GM13976 (cell line): Measurements from ENCODE around the gene C1QTNF5.

Experiments used
- DNase-seq: peaks from one replicate; pipeline ENCODE4 v3.0.0; 2012; ENCODE audit warnings: low spot score
- in situ Hi-C: fragments of 300-500 bp; cut with MboI; formaldehyde crosslinking; loops from one replicate; pipeline ENCODE4 v1.12.0; 2022; ENCODE audit warnings: low sequenced_read_pairs, mixed read lengths, inconsistent platforms; ENCODE audit not compliant: unreplicated experiment
- TF ChIP-seq, protein P1 (sequence below): IDR thresholded peaks from 2 replicates; pipeline ENCODE4 v1.5.1; 2012; ENCODE audit warnings: borderline replicate concordance, mild to moderate bottlenecking; ENCODE audit not compliant: insufficient read depth; ENCODE audit errors: extremely low read depth, missing control alignments, control extremely low read depth

Gene C1QTNF5

DNA sequence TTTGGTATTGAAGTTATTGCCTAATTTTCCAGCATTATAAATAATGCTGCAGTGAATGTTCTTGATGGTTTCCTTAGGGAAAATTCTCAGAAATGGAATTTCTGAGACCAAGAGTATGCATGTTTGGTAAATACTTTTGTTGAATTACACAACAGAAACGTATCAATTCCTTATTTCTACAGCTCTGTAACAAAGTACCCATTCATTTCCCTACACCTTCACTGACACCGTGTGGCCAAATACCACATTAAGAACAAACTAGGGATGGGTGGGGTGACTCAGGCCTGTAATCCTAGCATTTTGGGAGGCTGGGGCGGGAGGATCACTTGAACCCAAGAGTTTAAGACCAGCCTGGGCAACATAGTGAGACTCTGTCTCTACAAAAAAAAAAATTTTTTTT is 45.5 kb downstream of the C1QTNF5 start:
- DNase-seq, result no peak
- TF ChIP-seq, protein P1, sequence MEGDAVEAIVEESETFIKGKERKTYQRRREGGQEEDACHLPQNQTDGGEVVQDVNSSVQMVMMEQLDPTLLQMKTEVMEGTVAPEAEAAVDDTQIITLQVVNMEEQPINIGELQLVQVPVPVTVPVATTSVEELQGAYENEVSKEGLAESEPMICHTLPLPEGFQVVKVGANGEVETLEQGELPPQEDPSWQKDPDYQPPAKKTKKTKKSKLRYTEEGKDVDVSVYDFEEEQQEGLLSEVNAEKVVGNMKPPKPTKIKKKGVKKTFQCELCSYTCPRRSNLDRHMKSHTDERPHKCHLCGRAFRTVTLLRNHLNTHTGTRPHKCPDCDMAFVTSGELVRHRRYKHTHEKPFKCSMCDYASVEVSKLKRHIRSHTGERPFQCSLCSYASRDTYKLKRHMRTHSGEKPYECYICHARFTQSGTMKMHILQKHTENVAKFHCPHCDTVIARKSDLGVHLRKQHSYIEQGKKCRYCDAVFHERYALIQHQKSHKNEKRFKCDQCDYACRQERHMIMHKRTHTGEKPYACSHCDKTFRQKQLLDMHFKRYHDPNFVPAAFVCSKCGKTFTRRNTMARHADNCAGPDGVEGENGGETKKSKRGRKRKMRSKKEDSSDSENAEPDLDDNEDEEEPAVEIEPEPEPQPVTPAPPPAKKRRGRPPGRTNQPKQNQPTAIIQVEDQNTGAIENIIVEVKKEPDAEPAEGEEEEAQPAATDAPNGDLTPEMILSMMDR, result no peak
- in situ Hi-C loops, result no loop called here

DNA sequence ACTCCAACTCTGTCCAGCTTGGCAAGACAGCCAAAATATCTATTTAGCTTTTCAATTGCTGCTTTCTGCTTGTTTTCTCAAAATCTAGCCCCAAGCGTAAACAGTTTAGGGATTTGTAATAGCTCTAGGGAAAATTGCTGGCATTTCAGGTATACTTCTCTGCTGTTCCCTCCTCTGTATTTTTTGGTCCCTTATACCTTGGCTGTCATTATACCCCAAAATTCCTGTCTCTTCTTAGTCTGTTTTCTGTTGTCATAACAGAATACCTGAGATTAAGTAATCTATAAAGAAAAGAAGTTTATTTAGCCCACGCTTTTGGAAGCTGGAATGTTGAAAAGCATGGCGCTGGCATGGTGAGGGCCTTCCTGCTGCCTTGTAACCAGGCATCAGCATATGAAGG is 47.2 kb downstream of the C1QTNF5 start:
- TF ChIP-seq, protein P1, result no peak
- in situ Hi-C loops, result no loop called here
- DNase-seq, result no peak

DNA sequence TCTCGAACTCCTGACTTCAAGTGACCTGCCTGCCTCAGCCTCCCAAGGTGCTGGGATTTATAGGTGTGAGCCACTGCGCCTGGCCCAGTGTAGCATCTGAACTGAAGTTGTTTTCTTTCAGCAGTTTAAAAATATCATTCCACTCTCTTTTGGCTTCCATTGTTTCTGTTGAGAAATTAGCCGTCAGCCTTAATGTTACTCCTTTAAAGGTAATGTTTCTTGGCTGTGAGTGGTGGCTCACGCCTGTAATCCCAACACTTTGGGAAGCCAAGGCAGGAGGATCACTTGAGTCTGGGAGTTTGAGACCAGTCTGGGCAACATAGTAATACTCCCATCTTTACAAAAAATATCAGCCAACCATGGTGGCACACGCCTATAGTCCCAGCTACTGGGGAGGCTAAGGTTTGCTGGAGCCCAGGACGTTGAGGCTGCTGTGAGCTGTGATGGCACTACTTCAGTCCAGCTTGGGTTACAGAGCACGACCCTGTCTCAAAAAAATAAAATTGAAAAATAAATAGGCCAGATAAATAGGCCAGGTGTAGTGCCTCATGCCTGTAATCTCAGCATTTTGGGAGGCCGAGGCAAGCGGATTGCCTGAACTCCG is 49.7 kb downstream of the C1QTNF5 start:
- DNase-seq, result no peak
- TF ChIP-seq, protein P1, result no peak
- in situ Hi-C loops, result no loop called here
